Nephron (organoid): ENCODE measurements around the gene ANTXR2.
"Not testable (repeated sequence)": the region's sequence is repeated elsewhere in the genome, so short reads cannot be mapped to it uniquely, and the experiment has no call there.

Experiments
- H3K27ac Mint-ChIP-seq, 3 experiments: 2 replicates each; pipeline ENCODE4 v1.8.0; 2020; ENCODE audit warnings: mixed read lengths in 3 of 3, mild to moderate bottlenecking in 2 of 3, moderate library complexity in 1 of 3
- H3K27me3 Mint-ChIP-seq: 2 replicates; pipeline ENCODE4 v1.8.0; 2021; ENCODE audit warnings: low read depth, mild to moderate bottlenecking, moderate library complexity, mixed read lengths
- H3K36me3 Mint-ChIP-seq: 2 replicates; pipeline ENCODE4 v1.8.0; 2020; ENCODE audit warnings: low read depth, mixed read lengths
- H3K4me1 Mint-ChIP-seq: 2 replicates; pipeline ENCODE4 v1.8.0; 2020; ENCODE audit warnings: mixed read lengths
- H3K4me3 Mint-ChIP-seq, 3 experiments: 2 replicates each; pipeline ENCODE4 v1.8.0; 2020; ENCODE audit warnings: mild to moderate bottlenecking in 3 of 3, mixed read lengths in 3 of 3, moderate library complexity in 2 of 3
- H3K9me3 Mint-ChIP-seq: 2 replicates; pipeline ENCODE4 v1.8.0; 2020; ENCODE audit warnings: mixed read lengths
- TF ChIP-seq, protein P1 (sequence below), 3 experiments: fragments of 200-600 bp; sonication (generic); IDR thresholded peaks; one replicate each; pipeline ENCODE4 v1.5.0; 2021; ENCODE audit warnings: antibody characterized with exemption in 3 of 3; ENCODE audit not compliant: unreplicated experiment in 3 of 3

The ANTXR2 gene

DNA sequence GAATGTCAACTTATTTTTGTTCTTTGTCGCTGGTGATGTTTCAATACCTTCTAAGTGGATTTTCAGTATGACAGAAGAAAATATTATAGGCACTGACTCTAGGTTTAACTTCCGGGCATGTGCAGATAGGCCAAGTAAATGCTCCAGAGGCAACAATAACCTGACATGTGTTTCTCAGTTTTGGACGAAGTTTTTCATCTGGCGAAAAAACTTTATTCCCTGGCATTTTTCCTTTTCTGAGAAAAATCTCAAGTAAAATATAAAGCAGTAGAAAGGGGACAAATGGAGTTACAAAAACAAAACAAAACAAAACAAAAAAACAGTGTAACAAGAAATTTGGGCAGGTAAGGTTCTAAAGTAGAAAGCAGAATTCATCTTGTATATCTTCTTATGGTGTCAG is 173.5 kb downstream of the ANTXR2 start:
- no peaks in the 10 kb centered on the region for H3K27me3 Mint-ChIP-seq
- no peak overlapping the region for H3K4me3 Mint-ChIP-seq
- H3K36me3 Mint-ChIP-seq: peaks cover 9% of the 10 kb centered on the region
- H3K9me3 Mint-ChIP-seq: peaks cover 6% of the 10 kb centered on the region
- no peak overlapping the region for H3K27ac Mint-ChIP-seq
- no peaks in the 10 kb centered on the region for H3K4me1 Mint-ChIP-seq
- TF ChIP-seq, protein P1, sequence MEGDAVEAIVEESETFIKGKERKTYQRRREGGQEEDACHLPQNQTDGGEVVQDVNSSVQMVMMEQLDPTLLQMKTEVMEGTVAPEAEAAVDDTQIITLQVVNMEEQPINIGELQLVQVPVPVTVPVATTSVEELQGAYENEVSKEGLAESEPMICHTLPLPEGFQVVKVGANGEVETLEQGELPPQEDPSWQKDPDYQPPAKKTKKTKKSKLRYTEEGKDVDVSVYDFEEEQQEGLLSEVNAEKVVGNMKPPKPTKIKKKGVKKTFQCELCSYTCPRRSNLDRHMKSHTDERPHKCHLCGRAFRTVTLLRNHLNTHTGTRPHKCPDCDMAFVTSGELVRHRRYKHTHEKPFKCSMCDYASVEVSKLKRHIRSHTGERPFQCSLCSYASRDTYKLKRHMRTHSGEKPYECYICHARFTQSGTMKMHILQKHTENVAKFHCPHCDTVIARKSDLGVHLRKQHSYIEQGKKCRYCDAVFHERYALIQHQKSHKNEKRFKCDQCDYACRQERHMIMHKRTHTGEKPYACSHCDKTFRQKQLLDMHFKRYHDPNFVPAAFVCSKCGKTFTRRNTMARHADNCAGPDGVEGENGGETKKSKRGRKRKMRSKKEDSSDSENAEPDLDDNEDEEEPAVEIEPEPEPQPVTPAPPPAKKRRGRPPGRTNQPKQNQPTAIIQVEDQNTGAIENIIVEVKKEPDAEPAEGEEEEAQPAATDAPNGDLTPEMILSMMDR (IDR thresholded peaks at IDR 0.05; ENCODE audit: unreplicated experiment in 3 of 3): no peak

DNA sequence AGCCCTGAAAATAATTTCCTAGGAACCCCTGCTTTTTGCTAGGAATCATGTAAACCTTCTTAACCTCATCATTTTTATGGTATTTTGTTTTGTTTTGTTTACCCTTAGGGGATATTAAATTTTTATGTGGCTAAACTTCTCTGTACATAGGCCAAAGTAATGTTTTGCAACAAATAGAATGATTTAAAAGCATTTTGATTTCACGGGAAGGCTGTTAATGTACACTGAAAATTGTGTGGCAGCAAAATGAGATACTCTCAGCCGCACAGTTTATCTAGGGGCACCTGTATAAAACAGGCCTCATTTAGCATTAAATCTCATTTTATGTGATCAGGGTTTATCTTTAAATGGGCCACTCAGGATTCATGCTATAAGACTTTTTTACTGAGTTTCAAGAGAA is 175.0 kb downstream of the ANTXR2 start:
- H3K4me1 Mint-ChIP-seq: no peaks in the 10 kb centered on the region
- TF ChIP-seq, protein P1 (IDR thresholded peaks at IDR 0.05; ENCODE audit: unreplicated experiment in 3 of 3): no peak
- H3K4me3 Mint-ChIP-seq: no peak overlapping the region
- H3K27ac Mint-ChIP-seq: no peak overlapping the region
- no peaks in the 10 kb centered on the region for H3K27me3 Mint-ChIP-seq
- peaks cover 5% of the 10 kb centered on the region for H3K36me3 Mint-ChIP-seq
- H3K9me3 Mint-ChIP-seq: peaks cover 6% of the 10 kb centered on the region

DNA sequence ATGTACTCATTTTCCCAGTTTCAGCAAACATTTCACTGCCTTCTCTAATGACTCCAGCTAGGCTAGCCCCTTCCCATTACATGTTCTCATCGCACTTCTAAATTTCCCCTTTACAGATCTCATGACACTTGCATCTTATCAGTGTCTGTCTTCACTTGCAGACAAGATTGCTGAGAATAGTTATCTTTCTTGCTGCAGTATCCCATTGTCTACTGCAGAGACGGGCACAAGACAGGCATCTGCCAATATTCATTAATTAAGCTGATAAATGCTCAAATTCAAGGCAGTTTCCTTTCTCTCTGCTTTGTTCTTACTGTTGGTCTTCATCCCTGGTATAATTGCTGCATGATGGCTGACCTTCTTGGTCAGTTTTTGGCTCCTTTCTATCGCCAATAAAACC is 175.9 kb downstream of the ANTXR2 start:
- TF ChIP-seq, protein P1 (IDR thresholded peaks at IDR 0.05; ENCODE audit: unreplicated experiment in 3 of 3): no peak
- Mint-ChIP-seq H3K4me1 (no peaks in the 10 kb centered on the region), H3K4me3 (no peak overlapping the region), H3K27ac (no peak overlapping the region), H3K36me3 (peaks cover 4% of the 10 kb centered on the region), H3K27me3 (no peaks in the 10 kb centered on the region), H3K9me3 (peaks cover 6% of the 10 kb centered on the region)

DNA sequence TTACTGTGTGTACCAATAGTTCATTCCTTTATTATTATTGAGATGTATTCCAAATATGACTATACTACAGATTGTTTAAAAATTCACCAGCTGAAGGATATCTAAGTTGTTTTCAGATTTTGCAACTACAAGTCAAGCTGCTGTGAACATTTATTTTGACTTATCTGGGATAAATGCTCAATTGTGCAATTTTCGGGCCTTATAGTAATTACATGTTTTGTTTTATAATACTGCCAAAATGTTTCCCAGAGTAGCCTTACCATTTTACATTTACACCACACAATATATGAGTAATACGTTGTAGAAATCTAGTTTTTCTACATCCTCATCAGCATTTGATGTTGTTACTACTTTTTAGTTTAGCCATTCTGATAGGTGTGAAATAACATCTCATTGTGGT is 179.6 kb downstream of the ANTXR2 start:
- TF ChIP-seq, protein P1 (IDR thresholded peaks at IDR 0.05; ENCODE audit: unreplicated experiment in 3 of 3): no peak
- H3K4me1 Mint-ChIP-seq: no peaks in the 10 kb centered on the region
- no peak overlapping the region for H3K4me3 Mint-ChIP-seq
- H3K27me3 Mint-ChIP-seq: no peaks in the 10 kb centered on the region
- H3K36me3 Mint-ChIP-seq: no peaks in the 10 kb centered on the region
- H3K27ac Mint-ChIP-seq: no peak overlapping the region
- H3K9me3 Mint-ChIP-seq: peaks cover 2% of the 10 kb centered on the region

DNA sequence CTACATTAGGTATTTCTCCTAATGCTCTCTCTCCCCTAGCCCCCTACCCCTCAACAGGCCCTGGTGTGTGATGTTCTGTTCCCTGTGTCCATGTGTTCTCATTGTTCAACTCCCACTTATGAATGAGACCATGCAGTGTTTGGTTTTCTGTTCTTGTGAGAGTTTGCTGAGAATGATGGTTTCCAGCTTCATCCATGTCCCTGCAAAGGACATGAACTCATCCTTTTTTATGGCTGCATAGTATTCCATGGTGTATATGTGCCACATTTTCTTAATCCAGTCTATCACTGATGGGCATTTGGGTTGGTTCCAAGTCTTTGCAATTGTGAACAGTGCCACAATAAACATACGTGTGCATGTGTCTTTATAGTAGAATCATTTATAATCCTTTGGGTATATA is 184.0 kb downstream of the ANTXR2 start:
- H3K4me1 Mint-ChIP-seq, H3K9me3 Mint-ChIP-seq, H3K4me3 Mint-ChIP-seq, H3K27ac Mint-ChIP-seq, H3K27me3 Mint-ChIP-seq, H3K36me3 Mint-ChIP-seq: not testable (repeated sequence)

DNA sequence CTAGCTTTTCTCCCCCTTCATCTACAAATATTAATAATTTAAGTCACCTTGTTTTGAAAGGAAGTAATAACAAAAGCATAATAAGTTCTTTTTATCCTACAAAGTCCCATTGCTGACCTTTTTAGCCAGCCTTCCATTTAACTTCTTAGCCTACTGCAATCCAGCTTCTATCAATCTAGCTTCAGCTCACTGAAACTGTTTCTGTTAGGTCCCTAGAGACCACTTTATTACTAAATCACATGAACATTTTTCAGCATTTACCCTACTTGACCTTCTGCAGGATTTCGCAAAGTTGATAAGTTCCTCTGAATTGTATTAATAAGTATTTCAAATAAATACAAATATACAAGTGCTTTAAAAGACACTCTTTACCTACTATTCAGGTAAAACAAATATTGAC is 186.5 kb downstream of the ANTXR2 start:
- TF ChIP-seq, protein P1 (IDR thresholded peaks at IDR 0.05; ENCODE audit: unreplicated experiment in 3 of 3): no peak
- Mint-ChIP-seq H3K27ac (no peak overlapping the region), H3K27me3 (no peaks in the 10 kb centered on the region), H3K4me3 (no peak overlapping the region), H3K9me3 (peaks cover 2% of the 10 kb centered on the region), H3K4me1 (no peaks in the 10 kb centered on the region), H3K36me3 (no peaks in the 10 kb centered on the region)
